ENCODE measurements around the gene NOL4L. TPM values are rescaled to one million over a fixed set of nuclear protein-coding genes. Genes with fewer than 3 reads are reported as not detected.

The NOL4L gene
- total RNA-seq, 6 experiments from 2014 or later = 12.0 to 16.3 (median 13.2) TPM

DNA sequence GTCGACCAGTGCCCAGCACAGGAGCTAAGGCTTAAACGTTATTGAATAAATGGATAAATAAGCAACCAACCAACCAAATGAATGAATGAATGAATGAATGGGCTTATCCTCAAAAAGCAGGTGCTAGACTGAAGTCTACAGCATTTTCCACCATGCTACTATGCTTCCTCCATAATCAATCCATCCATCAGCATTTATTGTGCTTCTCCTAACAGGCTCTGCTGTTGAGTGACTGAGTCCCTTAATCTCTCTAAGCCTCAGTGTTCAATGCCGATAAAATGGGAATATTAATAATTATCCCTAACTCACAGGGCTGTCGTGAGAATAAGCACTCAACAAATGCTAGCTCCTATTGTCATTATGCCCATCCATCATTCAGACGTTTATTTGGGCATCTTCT lies 4.6 kb upstream of the NOL4L start:
- no peak for DNase-seq
- Mint-ChIP-seq H3K27ac (peak overlapping the region; percentile 79), H3K4me3 (no peak overlapping the region), H3K27me3 (ENCODE audit: insufficient read depth) (peaks cover 18% of the 10 kb centered on the region), H3K4me1 (ENCODE audit: low read depth) (peaks cover 28% of the 10 kb centered on the region), H3K9me3 (no peaks in the 10 kb centered on the region), H3K36me3 (ENCODE audit: low read depth) (no peaks in the 10 kb centered on the region)
- TF ChIP-seq, protein P1, sequence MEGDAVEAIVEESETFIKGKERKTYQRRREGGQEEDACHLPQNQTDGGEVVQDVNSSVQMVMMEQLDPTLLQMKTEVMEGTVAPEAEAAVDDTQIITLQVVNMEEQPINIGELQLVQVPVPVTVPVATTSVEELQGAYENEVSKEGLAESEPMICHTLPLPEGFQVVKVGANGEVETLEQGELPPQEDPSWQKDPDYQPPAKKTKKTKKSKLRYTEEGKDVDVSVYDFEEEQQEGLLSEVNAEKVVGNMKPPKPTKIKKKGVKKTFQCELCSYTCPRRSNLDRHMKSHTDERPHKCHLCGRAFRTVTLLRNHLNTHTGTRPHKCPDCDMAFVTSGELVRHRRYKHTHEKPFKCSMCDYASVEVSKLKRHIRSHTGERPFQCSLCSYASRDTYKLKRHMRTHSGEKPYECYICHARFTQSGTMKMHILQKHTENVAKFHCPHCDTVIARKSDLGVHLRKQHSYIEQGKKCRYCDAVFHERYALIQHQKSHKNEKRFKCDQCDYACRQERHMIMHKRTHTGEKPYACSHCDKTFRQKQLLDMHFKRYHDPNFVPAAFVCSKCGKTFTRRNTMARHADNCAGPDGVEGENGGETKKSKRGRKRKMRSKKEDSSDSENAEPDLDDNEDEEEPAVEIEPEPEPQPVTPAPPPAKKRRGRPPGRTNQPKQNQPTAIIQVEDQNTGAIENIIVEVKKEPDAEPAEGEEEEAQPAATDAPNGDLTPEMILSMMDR (IDR thresholded peaks at IDR 0.05) = no peak

DNA sequence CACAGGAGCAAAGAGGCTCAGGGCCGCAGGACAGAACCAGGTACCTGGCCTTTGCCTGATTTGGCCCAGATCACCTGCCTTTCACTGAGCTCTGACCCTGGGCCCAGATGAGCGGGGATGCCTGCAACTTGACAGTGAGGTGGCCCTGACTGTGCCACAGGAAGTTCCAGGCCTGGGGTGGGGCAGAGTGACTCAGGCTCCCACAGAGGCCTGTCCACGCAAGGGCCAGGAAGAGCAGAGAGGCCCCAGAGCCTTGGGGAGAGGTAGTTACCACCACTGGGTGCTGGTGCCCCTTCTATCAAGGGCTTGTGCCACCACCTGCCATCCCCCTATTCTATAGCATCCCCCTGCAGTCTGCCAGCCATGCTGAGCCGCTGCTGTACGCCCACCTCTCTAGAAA lies 4.1 kb upstream of the NOL4L start:
- peak; percentile 44 for DNase-seq
- no peaks in the 10 kb centered on the region for H3K36me3 Mint-ChIP-seq (ENCODE audit: low read depth)
- TF ChIP-seq, protein P1 (IDR thresholded peaks at IDR 0.05) = no peak
- peaks cover 28% of the 10 kb centered on the region for H3K4me1 Mint-ChIP-seq (ENCODE audit: low read depth)
- H3K27ac Mint-ChIP-seq = peak overlapping the region; percentile 79
- H3K4me3 Mint-ChIP-seq = no peak overlapping the region
- H3K9me3 Mint-ChIP-seq = no peaks in the 10 kb centered on the region
- peaks cover 18% of the 10 kb centered on the region for H3K27me3 Mint-ChIP-seq (ENCODE audit: insufficient read depth)

DNA sequence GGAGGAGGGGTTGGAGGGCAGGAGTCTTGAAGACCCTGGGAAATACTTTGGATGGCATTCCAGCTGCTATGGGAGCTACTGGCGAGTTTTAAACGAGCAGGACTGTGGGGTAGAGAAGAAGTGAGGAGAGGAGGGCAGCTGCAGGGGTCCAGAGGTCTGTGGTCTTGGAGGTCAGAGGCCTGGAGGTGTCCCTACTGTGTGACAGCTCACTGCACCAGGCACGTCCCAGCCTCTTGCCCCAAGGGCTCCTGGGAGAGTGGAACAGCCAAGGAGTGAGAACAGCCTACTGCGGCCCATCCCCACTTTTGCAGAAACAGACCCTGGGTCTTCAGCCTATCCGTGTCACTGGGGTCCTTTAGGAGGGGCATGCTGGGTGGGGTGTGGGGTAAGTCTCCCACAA lies 2.9 kb upstream of the NOL4L start:
- no peaks in the 10 kb centered on the region for H3K9me3 Mint-ChIP-seq
- H3K27me3 Mint-ChIP-seq (ENCODE audit: insufficient read depth) = peaks cover 18% of the 10 kb centered on the region
- DNase-seq = no peak
- TF ChIP-seq, protein P1 (IDR thresholded peaks at IDR 0.05) = no peak
- no peak overlapping the region for H3K4me3 Mint-ChIP-seq
- H3K36me3 Mint-ChIP-seq (ENCODE audit: low read depth) = no peaks in the 10 kb centered on the region
- H3K4me1 Mint-ChIP-seq (ENCODE audit: low read depth) = peaks cover 28% of the 10 kb centered on the region
- no peak overlapping the region for H3K27ac Mint-ChIP-seq

DNA sequence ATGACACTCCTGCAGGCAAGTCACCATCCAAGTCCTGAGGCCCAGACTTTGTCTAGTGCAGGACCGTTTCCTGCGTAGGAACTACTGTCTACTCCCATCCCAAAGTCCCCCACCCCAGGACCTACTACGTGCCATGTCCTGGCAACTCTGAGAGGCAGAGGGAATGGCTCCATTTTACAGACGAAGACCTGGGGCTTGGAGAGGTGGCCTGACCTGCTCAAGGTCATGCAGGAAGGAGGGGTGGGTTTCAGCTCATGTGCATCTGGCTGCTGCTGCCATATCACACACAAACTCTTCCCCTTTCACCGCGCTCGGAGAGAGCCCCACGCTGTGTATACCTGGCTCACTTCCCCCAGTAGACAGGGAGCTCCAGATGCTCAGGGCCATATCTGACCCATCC lies 1.2 kb upstream of the NOL4L start:
- Mint-ChIP-seq H3K4me1 (ENCODE audit: low read depth) (peaks cover 32% of the 10 kb centered on the region), H3K9me3 (no peaks in the 10 kb centered on the region), H3K27me3 (ENCODE audit: insufficient read depth) (peaks cover 18% of the 10 kb centered on the region), H3K4me3 (peak overlapping the region; percentile 73), H3K36me3 (ENCODE audit: low read depth) (no peaks in the 10 kb centered on the region), H3K27ac (no peak overlapping the region)
- TF ChIP-seq, protein P1 (IDR thresholded peaks at IDR 0.05) = no peak
- no peak for DNase-seq

DNA sequence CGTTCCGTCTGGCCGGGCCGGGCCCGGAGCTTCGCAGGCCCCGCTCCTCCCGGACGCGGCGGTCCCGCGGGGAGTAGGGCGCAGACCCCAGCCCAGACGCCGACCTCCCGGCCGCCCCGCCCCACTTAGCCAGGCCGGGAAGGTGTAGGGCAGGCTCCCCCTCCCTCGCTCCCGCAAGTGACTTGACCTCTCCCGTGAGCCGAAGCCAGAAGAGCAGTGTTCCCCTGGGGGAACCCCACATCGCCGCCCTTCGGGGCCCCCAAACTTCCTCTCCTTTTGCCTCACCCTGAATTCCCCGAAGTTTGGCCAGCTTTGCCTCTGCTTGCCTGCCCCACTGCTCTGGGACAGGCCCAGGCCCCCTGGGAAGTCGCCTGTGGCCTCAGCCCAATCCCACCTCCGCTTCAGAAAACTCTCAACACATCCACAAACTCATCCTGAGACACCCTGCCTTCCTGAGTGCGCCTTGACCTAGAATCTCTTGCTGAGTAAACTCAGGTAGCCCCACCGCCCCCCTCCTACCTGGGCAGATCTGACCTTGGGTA lies 524 bp upstream of the NOL4L start:
- Mint-ChIP-seq H3K36me3 (ENCODE audit: low read depth) (no peaks in the 10 kb centered on the region), H3K4me3 (peak overlapping the region; percentile 73), H3K27ac (no peak overlapping the region), H3K27me3 (ENCODE audit: insufficient read depth) (peaks cover 18% of the 10 kb centered on the region), H3K9me3 (no peaks in the 10 kb centered on the region), H3K4me1 (ENCODE audit: low read depth) (peaks cover 32% of the 10 kb centered on the region)
- TF ChIP-seq, protein P1 (IDR thresholded peaks at IDR 0.05) = no peak
- no peak for DNase-seq

Data from HFFc6 (cell line).